HFF-Myc (cell line): ENCODE results near the gene BIN2.

ENCODE experiments used
- DNase-seq: peaks from one replicate; pipeline ENCODE4 v3.0.0-alpha.2; 2011; ENCODE audit warnings: low read depth; ENCODE audit errors: extremely low read depth
- H3K4me3 ChIP-seq: replicated peaks from 2 replicates; pipeline ENCODE4 v1.5.1; 2011; ENCODE audit warnings: low read depth, mild to moderate bottlenecking, control low read depth, low read length
- CTCF ChIP-seq: IDR thresholded peaks from 2 replicates; pipeline ENCODE4 v1.5.1; 2012; ENCODE audit warnings: mild to moderate bottlenecking, low read depth, low read length, control low read depth; ENCODE audit errors: missing control alignments

The BIN2 gene

GRCh38 chr12:51368640-51369517, 44.9 kb upstream of the BIN2 start:
- DNase-seq: no peak
- TF ChIP-seq CTCF: no peak
- no peak overlapping the region for H3K4me3 ChIP-seq

- no peak for TF ChIP-seq CTCF
- no peak for DNase-seq
- no peak overlapping the region for H3K4me3 ChIP-seq
These were observed 41.3 kb upstream of the BIN2 start for GRCh38 chr12:51365276-51365675.

- DNase-seq: no peak
- no peak for TF ChIP-seq CTCF
- no peak overlapping the region for H3K4me3 ChIP-seq
These were observed 40.0 kb upstream of the BIN2 start for GRCh38 chr12:51364001-51364400.

GRCh38 chr12:51362747-51363342, 38.9 kb upstream of the BIN2 start:
- no peak for DNase-seq
- H3K4me3 ChIP-seq: no peak overlapping the region
- no peak for TF ChIP-seq CTCF

GRCh38 chr12:51362307-51362706, 38.3 kb upstream of the BIN2 start:
- H3K4me3 ChIP-seq: no peak overlapping the region
- TF ChIP-seq CTCF: no peak
- DNase-seq: no peak

- no peak for DNase-seq
- no peak overlapping the region for H3K4me3 ChIP-seq
- TF ChIP-seq CTCF: no peak
These were observed 37.4 kb upstream of the BIN2 start for GRCh38 chr12:51361161-51362016.
